Measurements from ENCODE around the gene KIT. TPM values are rescaled to one million over a fixed set of nuclear protein-coding genes. Genes with fewer than 3 reads are reported as not detected.

KIT gene
- total and polyA plus RNA-seq, 10 of the 15 experiments (the other 5 are each of a cell fraction or from before 2014, with no cell fraction given) = 0.01 to 0.03 TPM; not detected in 8

- Histone ChIP-seq H3K4me1 (ENCODE audit: control insufficient read depth, insufficient read depth, low read length) (no peaks in the 10 kb centered on the region), H3K27ac (ENCODE audit: control insufficient read depth, insufficient read depth) (no peak overlapping the region), H3K79me2 (ENCODE audit: control insufficient read depth, insufficient read depth, low read length) (no peaks in the 10 kb centered on the region), H3K27me3 (replicated peaks in 1 of 2; ENCODE audit: control insufficient read depth in 2 of 2, insufficient read depth in 2 of 2, low read length in 1 of 2) (peaks cover 13 to 22% of the 10 kb centered on the region in 2 experiments), H2AFZ (ENCODE audit: control insufficient read depth, low read depth, low read length) (no peak overlapping the region), H3K4me2 (ENCODE audit: control insufficient read depth, insufficient read depth) (no peak overlapping the region), H3K4me3 (no peak overlapping the region), H3K9me3 (replicated peaks; ENCODE audit: control insufficient read depth, insufficient read depth, low read length) (no peaks in the 10 kb centered on the region), H3K9ac (ENCODE audit: control insufficient read depth, insufficient read depth, low read length) (no peak overlapping the region), H4K20me1 (ENCODE audit: control insufficient read depth, insufficient read depth) (no peaks in the 10 kb centered on the region), H3K36me3 (ENCODE audit: control insufficient read depth in 2 of 2, insufficient read depth in 2 of 2, low read length in 1 of 2) (no peaks in the 10 kb centered on the region)
- ChIA-PET POLR2A (no interaction called here), SMC1A (ENCODE audit: uncharacterized antibody, unreplicated experiment) (interaction anchor here (0.7 kb wide), 1 partner anchor 1409 kb away, joined by 3 read pairs; no protein-coding TSS in a partner anchor), CTCF (no interaction called here), RAD21 (ENCODE audit: unreplicated experiment) (no interaction called here)
- no TSS peak for BruUV-seq (replicated peaks)
- intact Hi-C loops (cut with micrococcal nuclease; ENCODE audit: unreplicated experiment) = no loop called here
- ATAC-seq = no peak
- DNase-seq (ENCODE audit: low read depth, low spot score) = no peak
- in situ Hi-C loops (cut with MboI) = no loop called here
- FAIRE-seq = no peak
- 56% methylated on average over 2 of the region's 2 CpGs for WGBS (ENCODE audit: insufficient coverage, insufficient replicate concordance, low lambda C conversion rate, missing lambda C conversion rate)
- no peak for TF ChIP-seq ATF2 (IDR thresholded peaks at IDR 0.05; ENCODE audit: low read length)
- TF ChIP-seq SIX5 (IDR thresholded peaks at IDR 0.05; ENCODE audit: low read depth, low read length, severe bottlenecking) = no peak
- no peak for TF ChIP-seq YY1 (IDR thresholded peaks at IDR 0.05; ENCODE audit: low read depth, low read length)
- no peak for TF ChIP-seq BRCA1 (IDR thresholded peaks at IDR 0.05; ENCODE audit: low read depth, low read length)
- TF ChIP-seq CREM (IDR thresholded peaks at IDR 0.05; ENCODE audit: low read depth) = no peak
- no peak for TF ChIP-seq CBX3 (IDR thresholded peaks at IDR 0.05; ENCODE audit: borderline replicate concordance, low read depth)
- TF ChIP-seq NR2F1 (conservative IDR thresholded peaks at IDR 0.05) = no peak
- no peak for TF ChIP-seq BACH1 (IDR thresholded peaks at IDR 0.05; ENCODE audit: borderline replicate concordance)
- TF ChIP-seq MEF2B (IDR thresholded peaks at IDR 0.05; ENCODE audit: partially characterized antibody, poor library complexity, severe bottlenecking) = no peak
- TF ChIP-seq IKZF2 (IDR thresholded peaks at IDR 0.05) = no peak
- TF ChIP-seq, protein P1, sequence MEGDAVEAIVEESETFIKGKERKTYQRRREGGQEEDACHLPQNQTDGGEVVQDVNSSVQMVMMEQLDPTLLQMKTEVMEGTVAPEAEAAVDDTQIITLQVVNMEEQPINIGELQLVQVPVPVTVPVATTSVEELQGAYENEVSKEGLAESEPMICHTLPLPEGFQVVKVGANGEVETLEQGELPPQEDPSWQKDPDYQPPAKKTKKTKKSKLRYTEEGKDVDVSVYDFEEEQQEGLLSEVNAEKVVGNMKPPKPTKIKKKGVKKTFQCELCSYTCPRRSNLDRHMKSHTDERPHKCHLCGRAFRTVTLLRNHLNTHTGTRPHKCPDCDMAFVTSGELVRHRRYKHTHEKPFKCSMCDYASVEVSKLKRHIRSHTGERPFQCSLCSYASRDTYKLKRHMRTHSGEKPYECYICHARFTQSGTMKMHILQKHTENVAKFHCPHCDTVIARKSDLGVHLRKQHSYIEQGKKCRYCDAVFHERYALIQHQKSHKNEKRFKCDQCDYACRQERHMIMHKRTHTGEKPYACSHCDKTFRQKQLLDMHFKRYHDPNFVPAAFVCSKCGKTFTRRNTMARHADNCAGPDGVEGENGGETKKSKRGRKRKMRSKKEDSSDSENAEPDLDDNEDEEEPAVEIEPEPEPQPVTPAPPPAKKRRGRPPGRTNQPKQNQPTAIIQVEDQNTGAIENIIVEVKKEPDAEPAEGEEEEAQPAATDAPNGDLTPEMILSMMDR (IDR thresholded peaks at IDR 0.05 in 2 of 3, conservative IDR thresholded peaks at IDR 0.05 in 1 of 3; ENCODE audit: control insufficient read depth in 2 of 3, extremely low read depth in 1 of 3, insufficient read depth in 1 of 3, low read depth in 3 of 3, low read length in 3 of 3) = no peak
- no peak for TF ChIP-seq ZNF274 (IDR thresholded peaks at IDR 0.05; ENCODE audit: insufficient read depth, insufficient read length)
Observed at GRCh38 chr4:54660591-54660990, 2.8 kb downstream of the KIT start.

All from GM12878 (cell line).